Measurements from ENCODE around the gene LYRM7. TPM values are rescaled to one million over a fixed set of nuclear protein-coding genes. Genes with fewer than 3 reads are reported as not detected.

The LYRM7 gene
- total RNA-seq, 1 donor from 2014 or later: 6.6 TPM

DNA sequence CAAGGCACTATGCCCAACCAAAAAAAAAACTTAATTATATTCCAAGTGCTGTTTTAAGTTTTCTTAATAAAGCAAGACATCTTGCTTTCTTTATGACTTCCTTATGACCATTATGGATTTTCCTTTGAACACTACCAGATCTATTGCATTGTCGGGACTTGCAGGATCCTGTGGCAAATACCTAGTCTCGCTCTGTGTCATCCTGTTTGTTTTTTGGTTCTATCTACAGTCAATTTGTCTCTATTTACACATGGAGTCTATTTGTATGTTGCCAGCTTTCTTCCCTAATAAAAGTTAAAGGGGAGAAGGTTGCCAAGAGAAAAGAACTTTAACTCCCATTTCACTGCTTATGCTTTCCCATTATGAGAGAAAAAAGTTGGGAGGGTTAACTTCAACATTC is 10.6 kb upstream of the LYRM7 start:
- Histone ChIP-seq H3K4me3 (ENCODE audit: low read depth, low read length) (no peak overlapping the region), H3K36me3 (ENCODE audit: control insufficient read depth, insufficient read depth, low read length) (peaks cover 5% of the 10 kb centered on the region), H3K27me3 (ENCODE audit: control insufficient read depth, insufficient read depth, low read length) (no peaks in the 10 kb centered on the region)
- FAIRE-seq (no peak), DNase-seq (ENCODE audit: low read depth) (peak; percentile 63)
- TF ChIP-seq, protein P1, sequence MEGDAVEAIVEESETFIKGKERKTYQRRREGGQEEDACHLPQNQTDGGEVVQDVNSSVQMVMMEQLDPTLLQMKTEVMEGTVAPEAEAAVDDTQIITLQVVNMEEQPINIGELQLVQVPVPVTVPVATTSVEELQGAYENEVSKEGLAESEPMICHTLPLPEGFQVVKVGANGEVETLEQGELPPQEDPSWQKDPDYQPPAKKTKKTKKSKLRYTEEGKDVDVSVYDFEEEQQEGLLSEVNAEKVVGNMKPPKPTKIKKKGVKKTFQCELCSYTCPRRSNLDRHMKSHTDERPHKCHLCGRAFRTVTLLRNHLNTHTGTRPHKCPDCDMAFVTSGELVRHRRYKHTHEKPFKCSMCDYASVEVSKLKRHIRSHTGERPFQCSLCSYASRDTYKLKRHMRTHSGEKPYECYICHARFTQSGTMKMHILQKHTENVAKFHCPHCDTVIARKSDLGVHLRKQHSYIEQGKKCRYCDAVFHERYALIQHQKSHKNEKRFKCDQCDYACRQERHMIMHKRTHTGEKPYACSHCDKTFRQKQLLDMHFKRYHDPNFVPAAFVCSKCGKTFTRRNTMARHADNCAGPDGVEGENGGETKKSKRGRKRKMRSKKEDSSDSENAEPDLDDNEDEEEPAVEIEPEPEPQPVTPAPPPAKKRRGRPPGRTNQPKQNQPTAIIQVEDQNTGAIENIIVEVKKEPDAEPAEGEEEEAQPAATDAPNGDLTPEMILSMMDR (IDR thresholded peaks at IDR 0.05; ENCODE audit: insufficient read depth, low read length, severe bottlenecking): no peak

DNA sequence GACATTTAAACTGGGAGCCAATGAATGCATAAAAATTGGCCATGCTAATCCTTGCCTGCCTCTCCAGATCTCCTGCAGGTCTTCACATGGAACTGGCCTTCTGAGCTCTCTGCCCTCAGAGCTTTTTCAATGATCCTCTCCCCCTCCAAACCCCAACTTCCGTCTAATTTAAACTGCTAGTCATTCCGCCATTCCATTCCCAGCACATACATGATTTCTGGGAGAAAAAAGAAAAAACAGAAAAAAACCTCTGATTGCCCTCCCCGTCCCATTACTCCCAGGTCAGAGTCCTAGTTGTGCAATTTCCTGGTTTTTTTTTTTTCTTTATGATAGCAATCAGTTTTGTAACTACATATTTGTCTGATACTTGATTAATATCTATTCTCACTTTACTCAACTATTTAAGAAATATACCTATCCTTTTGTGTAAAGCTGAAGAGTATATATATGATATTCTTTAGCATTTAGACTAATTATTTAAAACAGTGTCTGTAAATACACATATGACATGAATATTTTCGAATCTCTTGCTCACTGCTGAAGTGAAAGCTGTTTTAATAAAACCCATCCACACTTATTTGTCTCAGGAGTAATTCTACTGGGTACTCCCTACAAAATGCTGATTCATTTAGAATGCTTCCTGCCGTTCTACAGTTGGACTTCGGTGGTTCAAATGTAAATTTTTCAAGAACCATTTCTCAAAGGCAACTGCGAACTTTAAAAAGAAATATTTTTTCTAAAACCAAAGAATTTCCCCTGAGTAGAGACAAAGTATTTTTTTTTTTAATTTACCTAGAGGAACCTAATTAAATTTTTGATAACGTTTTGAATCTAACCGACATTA is 7.2 kb upstream of the LYRM7 start:
- TF ChIP-seq, protein P1 (IDR thresholded peaks at IDR 0.05; ENCODE audit: insufficient read depth, low read length, severe bottlenecking): no peak
- H3K4me3 ChIP-seq (ENCODE audit: low read depth, low read length): peak overlapping the region; percentile 96
- DNase-seq (ENCODE audit: low read depth) (peak; percentile 39), FAIRE-seq (no peak)
- H3K27me3 ChIP-seq (ENCODE audit: control insufficient read depth, insufficient read depth, low read length): no peaks in the 10 kb centered on the region
- peaks cover 4% of the 10 kb centered on the region for H3K36me3 ChIP-seq (ENCODE audit: control insufficient read depth, insufficient read depth, low read length)

DNA sequence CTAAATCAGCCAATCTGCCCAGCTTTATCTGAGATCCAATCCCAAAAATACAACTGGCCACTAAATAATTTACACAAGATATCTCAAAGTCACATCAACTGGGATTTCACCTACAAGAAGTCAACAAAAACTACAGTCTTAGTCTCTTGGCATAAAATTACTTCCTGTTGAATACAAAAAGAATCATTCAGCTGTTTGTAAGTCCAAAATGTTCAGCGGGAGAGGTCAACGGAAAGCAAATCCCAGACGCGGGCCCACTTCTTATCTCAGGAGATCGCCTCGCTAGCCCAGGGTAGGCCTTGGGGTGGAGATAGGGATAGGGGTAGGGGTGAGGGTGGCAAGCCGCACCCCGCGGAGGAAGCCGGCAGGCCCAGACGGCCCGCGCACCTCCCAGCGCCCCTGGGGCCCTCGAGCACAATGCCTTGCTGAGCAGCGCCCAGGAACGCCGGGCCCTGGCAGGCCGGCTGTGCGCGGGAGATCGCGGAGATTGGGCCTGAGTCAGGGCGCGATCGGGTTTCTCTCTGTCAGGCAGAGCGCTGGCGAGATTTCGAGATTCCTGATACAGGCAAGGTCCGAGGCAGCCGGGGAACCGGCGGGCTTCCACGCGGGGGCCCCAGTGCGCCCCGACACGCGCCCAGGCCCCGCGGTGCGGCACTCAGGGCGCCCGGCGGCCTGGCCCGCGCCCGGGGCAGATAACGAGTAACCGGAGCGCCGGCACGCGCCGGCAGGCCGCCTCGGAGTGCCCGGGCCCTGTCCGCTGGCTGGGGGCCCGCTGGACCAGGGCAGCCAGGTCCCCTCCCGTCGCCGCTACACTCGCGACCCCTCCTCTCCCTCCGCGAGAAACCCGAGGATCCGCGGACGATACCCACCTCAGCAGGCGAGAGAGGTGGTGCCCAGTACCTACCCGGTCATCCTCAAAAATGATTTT is 6.3 kb upstream of the LYRM7 start:
- TF ChIP-seq, protein P1 (IDR thresholded peaks at IDR 0.05; ENCODE audit: insufficient read depth, low read length, severe bottlenecking): no peak
- no peak for FAIRE-seq
- DNase-seq (ENCODE audit: low read depth): peak; percentile 54
- Histone ChIP-seq H3K36me3 (ENCODE audit: control insufficient read depth, insufficient read depth, low read length) (peaks cover 3% of the 10 kb centered on the region), H3K4me3 (ENCODE audit: low read depth, low read length) (peak overlapping the region; percentile 96), H3K27me3 (ENCODE audit: control insufficient read depth, insufficient read depth, low read length) (no peaks in the 10 kb centered on the region)

DNA sequence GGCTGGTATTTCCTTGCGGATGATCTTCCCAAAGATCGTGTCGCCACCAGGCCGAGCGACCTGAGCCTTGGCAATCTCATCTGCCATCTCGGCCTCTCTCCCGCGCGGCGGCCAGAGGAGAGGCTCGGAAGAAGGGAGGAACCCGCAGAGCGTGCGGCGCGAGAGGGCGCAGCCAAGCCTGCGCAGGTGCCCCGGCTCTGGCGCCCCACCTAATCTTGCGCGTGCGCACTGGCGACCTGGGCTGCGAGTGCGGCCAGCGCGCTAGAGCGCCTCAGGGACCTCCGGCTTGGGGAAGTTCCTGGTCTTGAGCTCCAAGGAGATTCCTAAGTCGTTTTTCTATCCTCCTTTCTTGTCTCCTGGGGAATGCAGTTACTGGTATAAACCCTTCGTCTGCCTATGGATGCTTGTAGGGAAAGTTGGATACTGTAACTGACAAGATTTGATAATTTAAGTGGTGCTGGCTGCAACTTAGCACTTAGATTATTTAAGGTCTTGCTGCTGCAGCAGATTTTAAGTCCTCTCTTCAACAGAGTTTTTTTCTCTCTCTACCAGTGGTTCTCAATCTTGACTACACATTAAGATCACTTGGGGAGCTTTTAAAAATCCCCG is 5.5 kb upstream of the LYRM7 start, which contains the start of gene HINT1:
HINT1 (minus strand) TSS at position 138 of the 609 bp plus-strand sequence; CDS start at position 87, 51 bp downstream.
- no peak for FAIRE-seq
- peak within 1 kb of the TSS; percentile 96 for H3K4me3 ChIP-seq (ENCODE audit: low read depth, low read length)

DNA sequence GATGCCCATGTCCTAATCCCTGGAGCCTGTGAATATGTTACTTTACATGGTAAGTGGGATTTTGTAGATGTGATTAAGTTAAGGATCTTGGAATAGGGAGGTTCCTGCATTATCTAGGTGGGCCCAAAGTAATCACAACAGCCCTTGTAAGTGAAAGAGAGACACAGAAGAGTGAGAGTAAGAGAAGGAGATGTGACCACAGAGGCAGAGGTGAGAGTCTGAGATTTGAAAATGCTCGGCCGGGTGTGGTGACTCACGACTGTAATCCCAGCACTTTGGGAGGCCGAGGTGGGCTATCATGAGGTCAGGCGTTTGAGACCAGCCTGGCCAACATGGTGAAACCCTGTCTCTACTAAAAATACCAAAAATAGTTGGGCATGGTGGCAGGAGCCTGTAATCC is 3.1 kb upstream of the LYRM7 start:
- TF ChIP-seq, protein P1 (IDR thresholded peaks at IDR 0.05; ENCODE audit: insufficient read depth, low read length, severe bottlenecking): no peak
- Histone ChIP-seq H3K4me3 (ENCODE audit: low read depth, low read length) (no peak overlapping the region), H3K36me3 (ENCODE audit: control insufficient read depth, insufficient read depth, low read length) (peaks cover under 1% of the 10 kb centered on the region), H3K27me3 (ENCODE audit: control insufficient read depth, insufficient read depth, low read length) (no peaks in the 10 kb centered on the region)
- FAIRE-seq: no peak
- DNase-seq (ENCODE audit: low read depth): no peak

More for the DNA sequence above, 5.5 kb upstream of the LYRM7 start, which contains the start of gene HINT1:
- TF ChIP-seq, protein P1 (IDR thresholded peaks at IDR 0.05; ENCODE audit: insufficient read depth, low read length, severe bottlenecking): peak; percentile 55
- no peaks in the 10 kb centered on the region for H3K27me3 ChIP-seq (ENCODE audit: control insufficient read depth, insufficient read depth, low read length)
- peaks cover 3% of the 10 kb centered on the region for H3K36me3 ChIP-seq (ENCODE audit: control insufficient read depth, insufficient read depth, low read length)
- DNase-seq (ENCODE audit: low read depth): peak; percentile 83
